OCI-LY1 (cell line): ENCODE results near the gene AKAP8L.

ENCODE experiments used
- EZH2 ChIP-seq: fragments of 200-600 bp; sonication (generic), shearing (Covaris generic); IDR thresholded peaks from 2 replicates; pipeline ENCODE4 v1.8.0; 2017; ENCODE audit warnings: borderline replicate concordance, mixed run types, mild to moderate bottlenecking, antibody characterized with exemption, low read length, moderate library complexity, mixed read lengths
- TF ChIP-seq, protein P1 (sequence below): fragments of 200-600 bp; sonication (generic), shearing (Covaris generic); IDR thresholded peaks from 2 replicates; pipeline ENCODE4 v1.5.1; 2017; ENCODE audit warnings: mild to moderate bottlenecking, antibody characterized with exemption, low read length, moderate library complexity, mixed read lengths

DNA sequence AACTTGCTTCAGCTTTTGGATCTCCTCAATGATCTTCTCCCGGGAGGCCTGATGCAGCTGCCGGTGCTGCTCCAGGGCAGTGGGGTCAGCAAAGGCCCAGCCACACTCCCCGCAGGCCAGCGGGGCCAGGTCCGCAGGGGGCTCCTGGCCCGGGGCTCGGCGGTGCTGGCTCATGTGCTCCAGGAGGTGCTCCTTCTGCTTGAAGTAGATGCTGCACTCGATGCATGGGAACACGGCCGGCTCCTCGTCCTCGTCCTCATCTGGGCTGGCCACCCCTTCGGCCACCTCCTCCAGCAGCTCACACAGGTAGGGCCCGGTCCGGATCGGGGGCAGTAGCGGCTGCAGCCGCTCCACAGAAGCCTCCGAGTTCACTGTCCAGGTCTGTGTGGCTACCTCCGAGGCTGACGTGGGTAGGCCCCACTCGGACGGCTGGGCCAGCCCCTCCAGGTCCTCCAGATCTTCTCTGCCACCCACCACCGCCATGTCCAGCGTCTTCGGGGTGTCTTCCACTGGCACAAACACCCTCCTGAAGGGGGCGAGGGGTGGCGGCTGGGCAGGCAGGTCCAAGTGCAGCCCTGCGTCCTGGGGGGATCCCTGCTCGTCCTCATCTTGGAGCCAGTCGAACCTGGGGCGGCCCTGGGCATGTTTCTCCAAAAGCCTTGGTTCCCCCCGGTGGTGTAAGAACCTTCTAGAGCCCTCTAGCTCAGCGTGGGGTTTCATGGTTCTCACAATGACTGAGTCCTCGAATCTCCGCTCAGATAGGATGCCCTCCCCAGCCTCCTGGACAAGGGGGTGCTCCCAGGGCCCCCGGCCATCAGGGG, 21.2 kb upstream of the AKAP8L start:
- TF ChIP-seq, protein P1, sequence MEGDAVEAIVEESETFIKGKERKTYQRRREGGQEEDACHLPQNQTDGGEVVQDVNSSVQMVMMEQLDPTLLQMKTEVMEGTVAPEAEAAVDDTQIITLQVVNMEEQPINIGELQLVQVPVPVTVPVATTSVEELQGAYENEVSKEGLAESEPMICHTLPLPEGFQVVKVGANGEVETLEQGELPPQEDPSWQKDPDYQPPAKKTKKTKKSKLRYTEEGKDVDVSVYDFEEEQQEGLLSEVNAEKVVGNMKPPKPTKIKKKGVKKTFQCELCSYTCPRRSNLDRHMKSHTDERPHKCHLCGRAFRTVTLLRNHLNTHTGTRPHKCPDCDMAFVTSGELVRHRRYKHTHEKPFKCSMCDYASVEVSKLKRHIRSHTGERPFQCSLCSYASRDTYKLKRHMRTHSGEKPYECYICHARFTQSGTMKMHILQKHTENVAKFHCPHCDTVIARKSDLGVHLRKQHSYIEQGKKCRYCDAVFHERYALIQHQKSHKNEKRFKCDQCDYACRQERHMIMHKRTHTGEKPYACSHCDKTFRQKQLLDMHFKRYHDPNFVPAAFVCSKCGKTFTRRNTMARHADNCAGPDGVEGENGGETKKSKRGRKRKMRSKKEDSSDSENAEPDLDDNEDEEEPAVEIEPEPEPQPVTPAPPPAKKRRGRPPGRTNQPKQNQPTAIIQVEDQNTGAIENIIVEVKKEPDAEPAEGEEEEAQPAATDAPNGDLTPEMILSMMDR: no peak
- TF ChIP-seq EZH2: no peak
